ENCODE results near the gene FOXE3.

Gene FOXE3

DNA sequence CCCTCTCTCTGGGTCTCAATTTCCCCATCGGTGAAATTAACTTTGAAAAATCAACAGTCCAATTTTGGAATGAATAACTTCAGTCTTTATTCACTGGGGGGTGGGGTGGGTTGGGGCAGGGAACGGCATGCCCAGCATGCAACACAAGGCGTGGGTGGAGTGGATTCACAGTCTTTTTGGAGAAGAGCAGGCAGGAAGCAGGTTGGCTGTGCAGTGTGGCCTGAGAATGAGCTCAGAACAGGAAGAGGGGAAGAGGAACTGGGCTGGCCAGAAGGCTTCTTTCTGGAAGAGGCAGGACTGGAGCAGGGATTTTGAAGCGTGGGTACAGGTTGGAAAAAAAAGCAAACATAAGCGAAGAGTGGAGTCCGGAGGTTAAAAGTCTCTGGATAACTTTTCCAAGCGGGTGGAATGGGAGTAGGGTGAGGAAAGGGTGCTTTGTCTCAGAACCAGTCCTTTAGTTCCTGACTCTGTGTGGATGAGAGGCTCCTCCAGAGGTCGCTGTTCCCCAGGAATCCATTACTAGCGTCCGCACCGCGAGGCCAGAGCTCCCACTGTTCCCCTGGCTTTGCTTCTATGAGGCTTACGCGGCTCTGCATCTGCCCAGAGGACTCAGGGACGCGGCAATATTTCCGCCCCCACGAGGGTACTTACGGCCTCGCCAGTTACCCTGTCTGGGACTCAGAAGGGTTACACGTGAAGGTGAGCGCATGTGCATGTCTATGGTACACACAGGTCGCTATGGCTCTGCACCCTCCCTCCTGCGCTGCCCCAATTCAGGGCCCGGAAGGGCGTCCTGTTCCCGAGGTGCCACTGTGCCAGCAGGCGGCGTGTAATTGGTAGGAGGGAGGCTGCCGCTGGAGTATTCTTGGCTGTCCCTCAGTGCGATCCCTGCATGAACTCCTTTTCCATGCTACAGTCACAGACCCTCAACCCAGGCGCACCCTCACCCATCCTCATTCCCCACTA is 16.3 kb downstream of the FOXE3 start:
- in situ Hi-C loops (cut with HindIII; ENCODE audit: low pct_ligation_motif_present, low pct_unique_long_range_greater_than_20kb, low sequenced_read_pairs) = no loop called here
- no peak for DNase-seq

GRCh38 chr1:47433037-47433421 is 16.9 kb downstream of the FOXE3 start:
- in situ Hi-C loops (cut with HindIII; ENCODE audit: low pct_ligation_motif_present, low pct_unique_long_range_greater_than_20kb, low sequenced_read_pairs) = no loop called here
- DNase-seq = no peak

DNA sequence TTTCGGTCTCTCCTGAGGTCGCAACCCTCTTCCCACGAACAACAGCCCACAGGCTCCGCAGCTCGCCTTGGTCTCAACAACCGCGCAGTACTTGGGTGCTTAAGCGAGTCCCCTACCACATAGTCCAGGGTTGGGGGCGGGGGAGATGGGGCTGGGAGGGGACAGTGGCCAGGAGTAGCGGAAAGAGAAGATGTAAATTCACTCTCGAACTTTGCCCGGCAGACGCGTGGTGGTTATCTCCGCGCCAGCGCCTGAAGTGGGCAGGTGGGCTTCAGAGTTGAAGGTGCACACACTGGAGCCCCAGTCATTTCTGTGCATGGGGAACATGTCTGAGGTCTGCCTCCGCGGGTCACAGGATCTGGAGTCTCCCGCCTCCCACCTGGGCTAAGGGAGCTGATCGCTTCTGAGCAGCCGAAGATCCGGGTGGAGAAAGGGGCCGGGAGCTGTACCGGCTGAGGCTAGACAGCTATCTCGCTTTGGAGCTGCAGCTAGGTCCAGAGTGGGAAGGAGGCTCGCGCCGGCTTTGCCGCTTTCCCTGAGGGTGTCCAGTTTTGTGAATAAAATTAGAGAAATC is 17.5 kb downstream of the FOXE3 start:
- in situ Hi-C loops (cut with HindIII; ENCODE audit: low pct_ligation_motif_present, low pct_unique_long_range_greater_than_20kb, low sequenced_read_pairs) = no loop called here
- no peak for DNase-seq

- DNase-seq = no peak
- in situ Hi-C loops (cut with HindIII; ENCODE audit: low pct_ligation_motif_present, low pct_unique_long_range_greater_than_20kb, low sequenced_read_pairs) = no loop called here
Measured at GRCh38 chr1:47434051-47434842, 18.2 kb downstream of the FOXE3 start.

GRCh38 chr1:47435506-47436303 is 19.6 kb downstream of the FOXE3 start:
- DNase-seq = no peak
- in situ Hi-C loops (cut with HindIII; ENCODE audit: low pct_ligation_motif_present, low pct_unique_long_range_greater_than_20kb, low sequenced_read_pairs) = no loop called here

GRCh38 chr1:47436304-47436978 is 20.4 kb downstream of the FOXE3 start:
- in situ Hi-C loops (cut with HindIII; ENCODE audit: low pct_ligation_motif_present, low pct_unique_long_range_greater_than_20kb, low sequenced_read_pairs) = no loop called here
- DNase-seq = peak; percentile 75

DNA sequence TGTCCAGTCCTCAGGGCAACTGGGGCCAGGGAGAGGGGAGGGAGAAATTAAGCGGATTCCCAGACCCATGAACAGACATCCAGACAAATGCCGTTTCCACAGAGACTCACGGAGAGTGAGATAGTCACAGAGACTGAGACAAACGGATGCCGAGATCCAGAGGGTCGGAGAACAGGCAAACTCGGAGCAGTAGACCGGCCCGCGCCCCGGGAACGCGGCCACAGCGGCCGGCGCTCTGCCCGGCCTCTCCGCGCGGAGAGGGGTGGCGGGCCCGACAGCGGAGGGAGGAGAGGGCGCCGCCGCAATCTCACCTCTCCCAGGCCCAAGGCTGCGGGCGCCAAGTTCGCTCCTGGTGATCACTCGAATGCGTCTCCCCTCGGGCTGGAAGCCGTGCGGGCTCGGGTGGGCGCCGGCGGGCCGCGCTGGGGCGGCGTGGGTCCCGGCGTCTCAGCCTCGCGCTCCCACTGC is 20.9 kb downstream of the FOXE3 start:
- in situ Hi-C loops (cut with HindIII; ENCODE audit: low pct_ligation_motif_present, low pct_unique_long_range_greater_than_20kb, low sequenced_read_pairs) = no loop called here
- peak; percentile 38 for DNase-seq

DNA sequence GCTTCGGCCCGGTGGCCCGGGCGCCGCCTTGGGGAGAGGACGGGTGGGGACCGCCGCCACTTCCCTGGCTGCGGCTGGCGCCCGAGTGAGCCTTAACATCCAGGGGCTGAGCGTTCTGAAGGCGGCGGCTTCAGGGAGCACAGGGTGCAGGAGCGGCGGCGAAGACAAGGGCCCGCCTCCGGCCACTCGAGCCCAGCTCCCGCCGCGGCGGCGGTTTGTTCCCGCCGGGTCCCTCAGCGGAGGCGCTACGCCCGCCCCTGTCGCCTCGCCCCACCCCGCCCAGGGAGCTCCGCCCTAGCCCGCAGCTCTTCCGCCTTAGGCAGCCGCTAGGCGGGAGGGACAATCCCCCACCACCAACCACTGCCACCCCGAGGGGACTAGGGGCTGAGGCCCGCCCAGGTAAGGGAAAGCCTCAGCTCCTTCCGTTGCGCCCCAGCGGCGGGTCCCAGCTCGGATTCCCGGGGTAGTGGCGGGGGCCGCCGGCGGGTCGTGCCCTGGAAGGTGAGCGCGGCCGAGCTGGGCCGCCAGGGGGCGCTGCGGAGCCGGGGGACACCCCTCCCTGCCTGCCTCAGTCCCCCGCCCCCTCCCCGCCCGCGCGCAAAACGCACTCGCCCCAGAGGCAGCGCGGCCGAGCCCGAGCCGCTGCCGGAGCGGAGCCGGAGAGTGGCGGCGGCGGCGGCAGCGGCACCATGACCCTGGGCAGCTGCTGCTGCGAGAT is 21.5 kb downstream of the FOXE3 start, which contains the start of gene FOXD2:
FOXD2 (plus strand) TSS at position 598 of the 718 bp plus-strand sequence; CDS start at position 690, 92 bp downstream.
- in situ Hi-C loops (cut with HindIII; ENCODE audit: low pct_ligation_motif_present, low pct_unique_long_range_greater_than_20kb, low sequenced_read_pairs) = no loop called here
- peak; percentile 81 for DNase-seq

GRCh38 chr1:47438165-47439016 is 22.3 kb downstream of the FOXE3 start:
- no peak for DNase-seq
- in situ Hi-C loops (cut with HindIII; ENCODE audit: low pct_ligation_motif_present, low pct_unique_long_range_greater_than_20kb, low sequenced_read_pairs) = no loop called here

- no peak for DNase-seq
- in situ Hi-C loops (cut with HindIII; ENCODE audit: low pct_ligation_motif_present, low pct_unique_long_range_greater_than_20kb, low sequenced_read_pairs) = no loop called here
Measured at GRCh38 chr1:47439017-47439818, 23.1 kb downstream of the FOXE3 start.

- in situ Hi-C loops (cut with HindIII; ENCODE audit: low pct_ligation_motif_present, low pct_unique_long_range_greater_than_20kb, low sequenced_read_pairs) = no loop called here
- no peak for DNase-seq
Measured at GRCh38 chr1:47439819-47440598, 23.9 kb downstream of the FOXE3 start.

GRCh38 chr1:47440599-47441081 is 24.6 kb downstream of the FOXE3 start:
- in situ Hi-C loops (cut with HindIII; ENCODE audit: low pct_ligation_motif_present, low pct_unique_long_range_greater_than_20kb, low sequenced_read_pairs) = no loop called here
- no peak for DNase-seq

DNA sequence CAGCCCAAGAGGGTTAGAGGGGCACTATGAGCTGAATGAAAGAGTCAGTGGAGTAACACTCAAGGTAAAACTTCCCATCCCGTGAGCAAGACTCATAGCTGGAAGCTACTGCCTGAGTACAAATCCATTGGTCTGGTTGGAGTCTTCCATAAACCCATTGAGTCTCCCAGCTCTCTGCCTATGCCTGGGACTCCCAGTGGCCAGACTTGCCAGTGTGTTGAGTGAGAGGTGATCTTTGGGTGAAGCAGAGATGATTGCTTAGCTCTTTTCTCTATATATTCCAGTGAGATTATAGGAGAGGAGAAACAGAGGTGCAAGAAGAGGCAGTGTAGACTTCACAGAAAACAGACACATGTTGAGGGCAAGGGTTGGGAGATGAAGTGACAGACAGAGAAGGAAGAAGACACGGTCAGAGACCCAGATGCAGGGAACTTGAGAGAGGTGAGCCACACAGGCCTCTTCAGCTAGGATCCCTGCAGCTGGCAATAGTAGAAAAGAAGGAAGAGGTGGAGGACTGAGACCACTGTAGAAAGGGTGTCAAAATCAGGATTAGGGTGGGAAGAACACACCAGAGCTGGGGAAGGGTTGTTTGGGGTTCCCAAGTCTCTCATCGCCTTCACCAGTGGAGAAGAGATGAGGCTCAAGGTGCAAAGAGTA is 25.5 kb downstream of the FOXE3 start:
- no peak for DNase-seq
- in situ Hi-C loops (cut with HindIII; ENCODE audit: low pct_ligation_motif_present, low pct_unique_long_range_greater_than_20kb, low sequenced_read_pairs) = no loop called here

- DNase-seq = no peak
- in situ Hi-C loops (cut with HindIII; ENCODE audit: low pct_ligation_motif_present, low pct_unique_long_range_greater_than_20kb, low sequenced_read_pairs) = no loop called here
Measured at GRCh38 chr1:47442202-47442601, 26.1 kb downstream of the FOXE3 start.
